Stimulated activated CD4-positive, alpha-beta T cell treated with anti-CD3 and anti-CD28 coated beads, TNF-alpha, amount 100 ng/mL, for 48 hours (primary cell): ENCODE measurements around the gene DMPK.
"Not testable (repeated sequence)": the region's sequence is repeated elsewhere in the genome, so short reads cannot be mapped to it uniquely, and the experiment has no call there.

Experiments
- DNase-seq, 3 donors: peaks; one replicate each; pipeline ENCODE4 v3.0.0-alpha.2; 2020; ENCODE audit warnings: low read depth in 3 of 3

The DMPK gene

DNA sequence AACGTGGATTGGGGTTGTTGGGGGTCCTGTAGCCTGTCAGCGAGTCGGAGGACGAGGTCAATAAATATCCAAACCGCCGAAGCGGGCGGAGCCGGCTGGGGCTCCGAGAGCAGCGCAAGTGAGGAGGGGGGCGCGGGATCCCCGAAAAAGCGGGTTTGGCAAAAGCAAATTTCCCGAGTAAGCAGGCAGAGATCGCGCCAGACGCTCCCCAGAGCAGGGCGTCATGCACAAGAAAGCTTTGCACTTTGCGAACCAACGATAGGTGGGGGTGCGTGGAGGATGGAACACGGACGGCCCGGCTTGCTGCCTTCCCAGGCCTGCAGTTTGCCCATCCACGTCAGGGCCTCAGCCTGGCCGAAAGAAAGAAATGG lies 12.5 kb downstream of the DMPK start:
- no peak for DNase-seq

GRCh38 chr19:45768984-45769782 lies 13.1 kb downstream of the DMPK start, which contains the start of gene SIX5:
SIX5 (minus strand) TSS chr19:45769252; CDS start chr19:45768844, 408 bp downstream.
- peak; percentile 94 to 97 (median 95) for DNase-seq

DNA sequence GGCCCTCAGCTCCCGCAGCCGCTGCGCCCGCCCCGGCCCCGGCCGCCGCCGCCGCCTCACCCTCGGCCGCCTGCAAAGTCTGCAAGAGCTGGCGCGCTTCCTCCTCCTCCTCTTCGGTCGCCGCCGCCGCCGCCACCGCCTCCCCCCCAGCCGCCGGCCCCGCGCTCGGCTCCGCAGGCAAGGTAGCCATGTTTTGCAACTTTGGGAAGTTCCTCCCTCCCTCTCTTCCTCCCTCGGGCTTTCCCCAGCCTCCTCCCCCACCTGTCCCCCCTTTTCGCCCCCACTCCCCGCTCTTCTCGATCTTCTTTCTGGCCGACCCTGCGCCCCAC lies 13.7 kb downstream of the DMPK start:
- DNase-seq: no peak

DNA sequence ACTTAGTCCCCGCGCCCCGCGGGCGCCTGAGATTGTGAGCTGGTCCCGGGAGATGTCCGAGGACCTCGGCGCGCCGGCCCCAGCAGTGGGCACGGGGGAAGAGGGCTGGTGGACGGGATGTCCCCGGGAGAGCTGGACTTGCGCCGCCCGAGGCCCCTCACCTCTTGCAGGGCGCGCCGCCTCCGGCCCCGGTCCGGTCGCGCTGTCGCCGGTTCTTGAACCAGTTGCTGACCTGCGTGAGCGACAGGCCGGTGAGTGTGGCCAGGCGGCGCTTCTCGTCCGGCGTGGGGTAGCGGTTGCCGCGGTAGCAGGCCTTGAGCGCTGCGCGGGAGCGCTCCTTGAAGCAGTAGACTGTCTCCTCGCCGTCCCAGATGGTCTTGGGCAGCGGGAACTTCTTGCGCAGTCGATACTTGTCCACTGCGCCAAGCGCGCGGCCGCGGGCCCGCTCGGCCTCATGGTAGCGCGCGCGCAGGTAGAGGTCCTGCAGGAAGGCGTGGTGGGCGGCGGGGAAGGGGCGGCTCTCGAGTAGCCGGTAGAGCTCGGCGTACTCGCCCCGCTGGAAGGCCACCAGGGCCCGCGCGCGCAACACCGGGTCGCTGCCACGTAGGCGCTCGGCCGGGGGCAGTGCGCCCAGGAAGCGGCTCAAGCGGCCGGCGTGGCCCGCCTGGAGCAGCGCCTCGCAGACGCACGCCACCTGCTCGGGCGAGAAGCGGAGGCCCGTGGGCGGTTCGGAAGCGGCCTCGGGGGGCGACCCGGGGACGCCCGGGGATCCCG lies 14.2 kb downstream of the DMPK start:
- DNase-seq: no peak

- DNase-seq: no peak
These were observed 14.8 kb downstream of the DMPK start for GRCh38 chr19:45767410-45767880.

DNA sequence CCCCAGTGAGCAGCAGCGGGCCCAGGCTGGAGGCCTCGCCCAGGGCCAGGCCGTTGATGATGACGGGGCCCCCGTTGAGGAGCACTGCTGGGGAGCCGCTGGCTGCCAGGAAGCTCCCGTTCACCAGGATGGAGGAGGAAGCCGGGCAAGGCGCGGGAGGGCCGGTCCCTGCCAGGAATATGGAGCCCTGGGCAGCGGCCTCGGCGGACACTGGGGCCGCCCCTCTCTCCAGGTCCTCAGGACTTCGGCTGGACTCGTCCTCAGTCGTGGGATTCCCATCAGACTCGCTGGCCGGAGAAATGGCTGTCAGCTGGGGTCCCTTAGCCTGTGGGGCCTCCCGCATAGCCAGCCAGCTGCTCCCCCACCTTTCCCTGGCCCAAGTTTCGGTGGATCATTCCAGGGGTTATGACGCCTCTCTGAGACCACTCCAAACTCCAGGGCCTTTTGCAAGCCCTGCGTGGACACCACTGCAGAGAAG lies 15.4 kb downstream of the DMPK start:
- no peak for DNase-seq

DNA sequence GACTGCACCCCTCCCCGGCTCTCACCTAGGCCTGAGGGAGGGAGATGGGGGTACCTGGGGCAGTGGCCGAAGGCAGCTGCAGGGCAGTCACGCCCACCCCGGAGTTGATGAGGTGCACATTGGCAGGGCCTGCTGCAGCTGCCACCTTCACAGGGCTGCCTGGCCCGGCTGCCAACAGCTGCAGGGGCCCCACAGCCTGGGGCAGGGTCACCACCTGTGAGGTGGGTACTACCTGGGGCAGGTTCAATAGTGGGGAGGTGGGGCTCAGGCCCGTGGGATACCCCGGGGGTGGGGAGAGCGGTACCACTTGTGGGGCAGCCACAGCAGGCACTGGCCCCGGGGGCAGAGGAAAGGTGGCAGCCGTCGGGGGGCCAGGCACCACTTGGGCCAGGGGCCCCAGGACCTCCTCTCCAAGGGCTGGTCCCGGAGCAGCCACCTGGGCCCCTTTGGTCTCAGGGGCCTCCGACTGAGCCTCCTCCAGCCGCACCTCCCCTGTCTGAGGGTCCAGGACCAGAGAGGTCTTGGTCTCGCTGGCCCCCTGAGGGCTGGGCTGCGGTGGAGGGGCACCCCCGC lies 15.9 kb downstream of the DMPK start:
- DNase-seq: no peak

DNA sequence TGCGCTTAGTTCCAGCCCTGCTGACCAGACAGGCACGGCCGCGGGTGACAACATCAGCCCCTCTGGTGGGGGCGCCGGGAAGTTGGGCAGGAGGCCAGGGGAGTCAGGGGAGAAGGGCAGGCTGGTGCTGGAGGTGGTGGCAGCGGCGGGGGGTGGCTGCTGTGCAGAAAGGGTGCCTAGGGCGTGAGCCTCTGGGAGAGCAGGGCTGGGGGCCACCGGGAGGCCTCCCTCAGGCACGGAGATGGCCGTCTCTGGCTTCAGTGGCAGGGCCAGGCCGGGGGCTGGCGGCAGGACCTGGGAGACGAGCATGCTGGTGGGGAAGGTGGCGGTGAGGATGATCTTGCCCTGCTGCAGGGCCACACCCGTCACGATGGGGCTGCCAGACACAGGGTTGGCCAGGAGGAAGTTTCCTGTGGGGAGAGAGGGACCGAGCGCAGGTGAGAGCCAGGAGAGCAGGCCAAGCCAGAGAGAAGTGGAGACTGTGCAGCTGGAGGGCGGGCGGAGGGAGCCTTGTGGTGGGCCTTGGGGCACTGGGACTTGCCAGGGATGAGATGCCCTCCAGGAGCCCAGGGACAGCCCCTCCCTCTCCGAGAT lies 16.5 kb downstream of the DMPK start:
- DNase-seq: no peak

GRCh38 chr19:45764945-45765701 lies 17.2 kb downstream of the DMPK start:
- no peak for DNase-seq

DNA sequence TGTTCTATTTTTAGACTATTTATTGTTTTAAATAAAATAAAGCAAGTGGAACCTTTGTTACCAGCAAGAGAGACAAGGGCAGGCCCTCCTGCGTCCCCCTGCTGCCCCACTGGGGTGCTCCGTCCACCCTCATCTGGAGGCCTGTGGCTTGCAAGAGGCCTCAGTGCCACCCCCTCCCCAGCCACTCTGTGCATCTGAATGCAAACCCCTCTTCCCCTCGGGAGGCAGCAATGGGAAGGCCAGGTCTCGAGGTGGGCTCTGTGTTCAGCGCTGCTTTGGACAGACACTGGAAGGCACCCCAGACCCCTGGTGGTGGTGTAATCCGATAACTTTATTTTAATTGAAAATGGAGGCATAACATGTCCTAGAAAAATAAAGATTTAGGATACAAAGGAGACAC lies 17.8 kb downstream of the DMPK start:
- DNase-seq: no peak

DNA sequence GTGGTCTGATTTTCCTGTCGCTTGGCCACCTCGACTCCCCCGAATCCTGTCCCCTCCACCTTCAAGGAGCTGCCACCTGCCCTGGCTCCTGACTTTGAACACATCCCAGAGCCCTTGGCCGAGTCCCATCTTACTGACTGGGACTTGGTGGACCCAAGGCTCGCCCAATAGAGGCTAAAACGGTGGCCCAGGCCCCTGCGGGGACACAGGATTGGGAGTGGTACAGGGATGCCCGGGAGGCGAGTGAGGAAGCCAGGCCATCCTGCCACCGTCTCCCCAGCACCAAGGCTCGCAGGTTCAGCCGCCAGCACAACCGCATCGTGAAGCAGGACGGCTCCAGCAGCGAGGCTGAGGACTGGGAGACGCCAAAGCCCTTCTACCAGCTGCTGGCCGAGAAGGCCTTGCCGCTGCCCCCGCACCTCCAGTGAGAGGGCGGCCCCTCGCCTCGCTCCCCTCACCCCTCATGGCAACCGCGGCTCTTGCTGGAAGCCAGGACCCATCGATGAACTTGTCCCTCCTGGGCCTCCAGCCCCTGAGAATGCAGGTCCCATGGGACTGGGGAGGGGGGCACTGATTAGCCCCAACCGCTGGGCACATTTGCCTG lies 18.5 kb downstream of the DMPK start:
- DNase-seq: no peak

DNA sequence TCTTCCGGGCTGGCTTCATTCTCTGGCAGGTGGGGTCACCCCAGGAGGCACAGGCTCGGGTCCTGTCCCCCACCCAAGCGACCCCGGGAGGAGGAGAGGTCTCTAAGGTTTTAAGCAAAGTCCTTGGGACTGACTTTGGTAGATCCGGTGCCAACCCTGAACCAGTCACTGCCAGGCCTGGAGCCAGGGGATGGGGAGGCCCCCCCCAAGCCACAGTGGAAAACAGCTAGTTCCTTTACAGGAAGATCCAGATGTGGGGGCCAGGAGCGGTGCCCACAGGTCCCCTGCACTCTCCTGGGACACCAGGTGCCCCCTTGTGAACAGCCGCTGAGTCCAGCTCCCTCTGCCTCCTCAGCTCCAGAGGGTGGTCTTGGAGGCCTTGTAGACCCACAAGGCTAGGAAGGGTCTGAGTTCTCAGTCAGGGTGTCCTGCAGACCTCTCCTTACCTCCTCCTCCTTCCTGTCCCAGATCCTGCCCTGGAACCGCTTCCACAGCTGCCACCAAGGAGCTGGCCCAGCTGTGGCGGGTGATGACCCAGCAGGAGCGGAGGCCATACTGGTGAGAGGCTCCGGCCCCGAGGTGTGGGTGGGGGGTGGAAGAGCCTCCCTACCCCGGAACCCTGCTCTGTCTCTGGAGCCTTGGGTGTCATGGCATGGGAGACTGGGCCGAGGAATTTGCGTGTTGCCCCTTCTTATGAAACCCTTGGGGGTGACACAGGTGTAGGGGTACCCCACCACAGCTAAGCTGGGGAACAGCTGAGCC lies 19.2 kb downstream of the DMPK start:
- no peak for DNase-seq

GRCh38 chr19:45761714-45762113 lies 20.6 kb downstream of the DMPK start:
- no peak for DNase-seq

DNA sequence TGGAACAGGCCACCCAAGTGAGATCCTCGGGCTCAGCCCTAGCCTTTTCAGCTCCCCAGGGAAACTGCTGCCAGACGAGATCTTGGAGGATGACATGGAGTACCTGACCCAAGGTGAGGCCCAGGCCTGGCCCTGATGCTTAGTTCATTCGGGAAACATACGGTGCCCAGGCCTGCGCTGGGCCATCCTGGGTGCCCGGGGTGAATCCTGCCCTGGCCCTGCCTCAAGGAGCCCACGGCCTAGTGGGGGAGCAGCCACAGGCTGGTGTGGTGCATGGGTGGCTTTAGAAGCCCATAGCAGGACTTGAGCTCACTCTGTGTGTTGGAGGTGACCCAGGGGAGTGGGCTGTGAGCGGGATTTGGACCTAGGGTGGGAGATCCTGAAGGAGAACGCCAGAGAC lies 23.4 kb downstream of the DMPK start:
- DNase-seq: no peak

DNA sequence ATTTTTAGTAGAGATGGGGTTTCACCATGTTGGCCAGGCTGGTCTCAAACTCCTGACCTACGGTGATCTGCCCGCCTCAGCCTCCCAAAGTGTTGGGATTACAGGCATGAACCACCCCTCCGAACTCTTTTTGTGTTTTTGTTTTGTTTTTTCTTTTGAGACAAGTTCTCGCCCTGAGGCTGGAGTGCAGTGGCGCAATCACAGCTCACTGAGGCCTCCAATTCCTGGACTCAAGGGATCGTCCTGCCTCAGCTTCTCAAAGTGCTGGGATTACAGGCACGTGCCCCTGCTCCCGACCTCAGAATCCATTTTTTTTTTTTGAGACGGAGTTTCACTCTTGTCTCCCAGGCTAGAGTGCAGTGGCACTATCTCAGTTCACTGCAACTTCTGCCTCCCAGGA lies 24.6 kb downstream of the DMPK start:
- no peak for DNase-seq

DNA sequence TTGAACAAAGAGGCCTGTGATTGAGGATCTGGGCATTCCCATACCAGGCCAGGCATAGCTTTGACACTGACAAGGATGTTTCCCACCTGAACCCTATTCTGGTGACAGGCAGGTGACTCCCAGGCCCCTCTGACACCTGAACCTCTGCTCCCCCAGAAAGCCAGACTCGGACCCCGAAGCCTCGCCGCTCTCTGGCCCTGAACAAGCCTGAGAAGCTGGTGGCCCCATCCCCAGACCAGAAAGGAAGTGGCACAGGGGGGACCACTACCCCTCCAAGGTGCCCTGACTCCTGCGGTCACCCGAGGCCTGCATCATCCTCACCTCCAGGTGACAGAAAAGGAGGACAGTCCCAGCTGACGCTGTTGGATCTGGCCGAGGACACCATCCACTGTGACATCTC lies 28.0 kb downstream of the DMPK start:
- DNase-seq: no peak

- no peak for DNase-seq
These were observed 28.7 kb downstream of the DMPK start for GRCh38 chr19:45753548-45753947.

GRCh38 chr19:45752639-45753038 lies 29.7 kb downstream of the DMPK start:
- no peak for DNase-seq

- DNase-seq: not testable (repeated sequence)
These were observed 30.8 kb downstream of the DMPK start for GRCh38 chr19:45751483-45751882.

DNA sequence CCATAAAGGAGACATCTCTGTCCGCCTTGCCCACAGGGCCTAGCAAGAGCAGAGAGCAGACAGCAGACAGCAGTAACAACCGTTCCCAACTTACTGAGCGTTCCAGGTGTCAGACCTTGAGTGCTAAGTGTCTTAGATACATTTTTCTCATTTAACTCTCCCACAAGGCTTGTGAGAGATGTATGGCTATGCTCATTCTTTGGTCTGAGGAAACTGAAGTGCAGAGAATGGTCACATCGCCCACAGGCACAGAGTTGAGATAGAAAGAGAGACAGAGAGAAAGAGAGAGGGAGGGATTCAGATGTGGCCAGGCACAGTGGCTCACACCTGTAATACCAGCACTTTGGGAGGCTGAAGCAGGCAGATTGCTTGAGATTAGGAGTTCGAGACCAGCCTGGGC lies 34.8 kb downstream of the DMPK start:
- DNase-seq: no peak
